ENCODE results near the gene AIM2. TPM values are rescaled to one million over a fixed set of nuclear protein-coding genes. Genes with fewer than 3 reads are reported as not detected.

The AIM2 gene
- total and polyA plus RNA-seq, 2 of the 4 experiments (the other 2 are of a cell fraction) = not detected

GRCh38 chr1:159100589-159100988 lies 24.0 kb upstream of the AIM2 start:
- no peaks in the 10 kb centered on the region for H3K9me1 ChIP-seq (ENCODE audit: insufficient read depth, low read length)
- H3K27ac ChIP-seq (ENCODE audit: insufficient read depth, low read length) = no peak overlapping the region
- TF ChIP-seq POLR2A (IDR thresholded peaks at IDR 0.05; ENCODE audit: low read depth, low read length) = no peak
- TF ChIP-seq ELK1 (IDR thresholded peaks at IDR 0.05; ENCODE audit: borderline replicate concordance, low read depth, low read length) = no peak
- TF ChIP-seq BHLHE40 (IDR thresholded peaks at IDR 0.05; ENCODE audit: low read depth, low read length) = no peak
- TF ChIP-seq MAFK (IDR thresholded peaks at IDR 0.05; ENCODE audit: low read depth, low read length) = no peak
- TF ChIP-seq SMC3 (IDR thresholded peaks at IDR 0.05; ENCODE audit: low read depth, low read length) = no peak
- TF ChIP-seq RFX5 (IDR thresholded peaks at IDR 0.05; ENCODE audit: low read depth, low read length) = no peak
- no peak for TF ChIP-seq USF2 (IDR thresholded peaks at IDR 0.05; ENCODE audit: low read depth, low read length)
- TF ChIP-seq RAD21 (IDR thresholded peaks at IDR 0.05; ENCODE audit: low read length) = no peak
- no peak for TF ChIP-seq MAZ (IDR thresholded peaks at IDR 0.05; ENCODE audit: borderline replicate concordance, low read depth, low read length)
- TF ChIP-seq FOS (IDR thresholded peaks at IDR 0.05; ENCODE audit: low read depth, low read length) = no peak
- no peak for TF ChIP-seq CEBPB (IDR thresholded peaks at IDR 0.05; ENCODE audit: low read depth, low read length)
- no peak for TF ChIP-seq CTCF (conservative IDR thresholded peaks at IDR 0.05; ENCODE audit: low read depth, low read length)
- no peak for TF ChIP-seq CHD1 (IDR thresholded peaks at IDR 0.05; ENCODE audit: low read depth, low read length)
- TF ChIP-seq NFE2L2 (IDR thresholded peaks at IDR 0.05; ENCODE audit: low read depth, low read length) = no peak
- no peak for TF ChIP-seq RCOR1 (IDR thresholded peaks at IDR 0.05; ENCODE audit: insufficient replicate concordance, low read length)
- no peak for TF ChIP-seq MXI1 (IDR thresholded peaks at IDR 0.05; ENCODE audit: borderline replicate concordance, low read depth, low read length)
- ATAC-seq (ENCODE audit: low read depth) = no peak
- H3K23ac ChIP-seq (ENCODE audit: low read depth, low read length) = no peak overlapping the region
- no peak overlapping the region for H2AK5ac ChIP-seq (ENCODE audit: low read depth, low read length)
- dilution Hi-C loops (cut with HindIII; ENCODE audit: low sequenced_read_pairs, unreplicated experiment) (no loop called here), in situ Hi-C loops (cut with MboI; ENCODE audit: low sequenced_read_pairs) (no loop called here), intact Hi-C loops (cut with micrococcal nuclease) (no loop called here)
- ChIA-PET POLR2A (ENCODE audit: unreplicated experiment) (no interaction called here), CTCF (no interaction called here)
- H2BK15ac ChIP-seq (ENCODE audit: low read depth, low read length) = no peak overlapping the region
- H3K9ac ChIP-seq (ENCODE audit: low read depth, low read length) = no peak overlapping the region
- H4K20me1 ChIP-seq (ENCODE audit: insufficient read depth, low read length) = no peaks in the 10 kb centered on the region
- no peaks in the 10 kb centered on the region for H3K36me3 ChIP-seq (ENCODE audit: control insufficient read depth, insufficient read depth, low read length)
- H2AFZ ChIP-seq (replicated peaks; ENCODE audit: low read length, poor library complexity) = no peak overlapping the region
- H3K9me3 ChIP-seq (ENCODE audit: control insufficient read depth, insufficient read depth, low read length) = no peaks in the 10 kb centered on the region
- no peaks in the 10 kb centered on the region for H3K4me1 ChIP-seq (ENCODE audit: control insufficient read depth, insufficient read depth, low read length)
- no peak overlapping the region for H2BK120ac ChIP-seq (ENCODE audit: low read depth, low read length)
- no peaks in the 10 kb centered on the region for H3K79me1 ChIP-seq (ENCODE audit: low read depth in 1 of 2, low read length in 2 of 2)
- no peak overlapping the region for H4K5ac ChIP-seq (ENCODE audit: low read depth, low read length)
- H3K14ac ChIP-seq (replicated peaks; ENCODE audit: low read depth, low read length) = no peak overlapping the region
- H2AK9ac ChIP-seq (replicated peaks; ENCODE audit: low read depth, low read length, poor library complexity) = no peak overlapping the region
- no peak overlapping the region for H3K18ac ChIP-seq (ENCODE audit: low read depth, low read length)
- no peak overlapping the region for H3K56ac ChIP-seq (ENCODE audit: extremely low read depth, insufficient read depth, low read length)
- no peak overlapping the region for H4K91ac ChIP-seq (ENCODE audit: insufficient read depth, low read depth, low read length)
- peaks cover 3% of the 10 kb centered on the region for H3K27me3 ChIP-seq (ENCODE audit: control insufficient read depth, insufficient read depth, low read length)
- WGBS, 2 experiments (ENCODE audit: extremely low coverage in 2 of 2, insufficient read length in 1 of 2) = no CpG with 5 or more reads among the region's 1 CpG
- no peak for DNase-seq
- H3K4me2 ChIP-seq (ENCODE audit: low read depth, low read length) = no peak overlapping the region
- H2BK20ac ChIP-seq (ENCODE audit: low read depth, low read length) = no peak overlapping the region
- no peak overlapping the region for H3K4ac ChIP-seq (ENCODE audit: low read depth, low read length)
- BruUV-seq (replicated peaks) = no TSS peak
- no peak overlapping the region for H4K8ac ChIP-seq (ENCODE audit: low read depth in 2 of 2, low read length in 2 of 2)
- no peak overlapping the region for H2BK5ac ChIP-seq (ENCODE audit: low read depth, low read length, poor library complexity, severe bottlenecking)
- no peak overlapping the region for H3K4me3 ChIP-seq (ENCODE audit: insufficient read depth, low read depth, low read length)

Data from IMR-90 (cell line).